Panc1 (cell line): ENCODE data around the gene MYO3B. TPM values are rescaled to one million over a fixed set of nuclear protein-coding genes. Genes with fewer than 3 reads are reported as not detected.

Experiments
- ATAC-seq: fragments of 200-7000 bp; cut with Tn5 transposase; 2 replicates; pipeline ENCODE4 v1.9.1; 2020; ENCODE audit warnings: mild to moderate bottlenecking, moderate library complexity
- BruUV-seq: library from RNA; stranded (reverse); fragments of 400-500 nt; replicated peaks from 2 replicates; lab custom pipeline; 2021; lab: Mats Ljungman, UMichigan
- CTCF ChIA-PET: fragments of 300-600 bp; sonication (Branson Sonifier 250); formaldehyde crosslinking; loops from one replicate; lab custom pipeline; 2022; ENCODE audit warnings: antibody characterized with exemption; lab: Charles Lee
- POLR2A ChIA-PET: fragments of 300-600 bp; sonication (Branson Sonifier 250); formaldehyde crosslinking; loops from one replicate; lab custom pipeline; 2022; ENCODE audit warnings: antibody characterized with exemption; lab: Charles Lee
- DNase-seq: peaks from one replicate; pipeline ENCODE4 v3.0.0-alpha.2; 2010; ENCODE audit warnings: low read depth, low spot score
- H3K27ac ChIP-seq: 2 replicates; pipeline ENCODE4 v1.5.1; 2011; ENCODE audit warnings: mild to moderate bottlenecking, low read length, inconsistent platforms
- H3K27me3 ChIP-seq: fragments of 200-500 bp; sonication (Bioruptor generic); 2 replicates; pipeline ENCODE4 v1.6.0; 2014; ENCODE audit warnings: low read length, inconsistent platforms; ENCODE audit not compliant: control insufficient read depth, insufficient read depth
- H3K36me3 ChIP-seq: fragments of 200-500 bp; sonication (Bioruptor generic); 2 replicates; pipeline ENCODE4 v1.5.1; 2014; ENCODE audit warnings: inconsistent platforms, mild to moderate bottlenecking, low read length, moderate library complexity; ENCODE audit not compliant: control insufficient read depth, insufficient read depth
- H3K4me1 ChIP-seq: 2 replicates; pipeline ENCODE4 v1.5.1; 2011; ENCODE audit warnings: inconsistent platforms, mild to moderate bottlenecking, low read length, moderate library complexity; ENCODE audit not compliant: control insufficient read depth, insufficient read depth
- H3K4me3 ChIP-seq, 2 experiments: 2 replicates each; pipeline ENCODE4 v1.5.1; 2011 to 2012; ENCODE audit warnings: low read depth in 2 of 2, low read length in 2 of 2, mild to moderate bottlenecking in 2 of 2, inconsistent platforms in 1 of 2, moderate library complexity in 1 of 2
- H3K9me3 ChIP-seq: fragments of 200-500 bp; sonication (Bioruptor generic); 2 replicates; pipeline ENCODE4 v1.5.1; 2014; ENCODE audit warnings: low read depth, mild to moderate bottlenecking, inconsistent platforms, low read length, moderate library complexity; ENCODE audit not compliant: control insufficient read depth, insufficient read depth
- CTCF ChIP-seq: fragments of 450-650 bp; IDR thresholded peaks from 2 replicates; pipeline ENCODE4 v1.5.1; 2017; ENCODE audit warnings: mild to moderate bottlenecking
- POLR2AphosphoS5 ChIP-seq: IDR thresholded peaks from 2 replicates; pipeline ENCODE4 v1.6.1; 2012; ENCODE audit warnings: mild to moderate bottlenecking, low read depth, low read length, moderate library complexity
- REST ChIP-seq, 2 experiments: IDR thresholded peaks; 2 replicates each; pipeline ENCODE4 v1.6.1; 2011 to 2012; ENCODE audit warnings: low read depth in 2 of 2, control low read depth in 1 of 2, low read length in 1 of 2, mild to moderate bottlenecking in 1 of 2, moderate library complexity in 1 of 2; ENCODE audit not compliant: insufficient read depth in 1 of 2
- SIN3A ChIP-seq: IDR thresholded peaks from 2 replicates; pipeline ENCODE4 v1.6.1; 2012; ENCODE audit warnings: low read depth, mild to moderate bottlenecking, low read length, moderate library complexity, borderline replicate concordance; ENCODE audit not compliant: insufficient read depth
- TCF7L2 ChIP-seq: IDR thresholded peaks from 2 replicates; pipeline ENCODE4 v1.6.1; 2011; ENCODE audit warnings: mild to moderate bottlenecking, low read depth, low read length, inconsistent platforms
- in situ Hi-C: cut with HindIII; loops from 2 replicates; pipeline ENCODE4 v1.10.0; 2016; ENCODE audit warnings: low sequenced_read_pairs, low pct_unique_long_range_greater_than_20kb
- intact Hi-C: fragments of 100-400 bp; cut with micrococcal nuclease; formaldehyde crosslinking; loops from one replicate; pipeline ENCODE4 v1.10.0; 2022; ENCODE audit not compliant: unreplicated experiment
- total RNA-seq: library from RNA; stranded (reverse); gene quantifications from one replicate; pipeline ENCODE4 v1.2.1, GENCODE V29; 2021; ENCODE audit not compliant: unreplicated experiment

The MYO3B gene
- total RNA-seq, 1 experiment from 2014 or later = 0.05 TPM

DNA sequence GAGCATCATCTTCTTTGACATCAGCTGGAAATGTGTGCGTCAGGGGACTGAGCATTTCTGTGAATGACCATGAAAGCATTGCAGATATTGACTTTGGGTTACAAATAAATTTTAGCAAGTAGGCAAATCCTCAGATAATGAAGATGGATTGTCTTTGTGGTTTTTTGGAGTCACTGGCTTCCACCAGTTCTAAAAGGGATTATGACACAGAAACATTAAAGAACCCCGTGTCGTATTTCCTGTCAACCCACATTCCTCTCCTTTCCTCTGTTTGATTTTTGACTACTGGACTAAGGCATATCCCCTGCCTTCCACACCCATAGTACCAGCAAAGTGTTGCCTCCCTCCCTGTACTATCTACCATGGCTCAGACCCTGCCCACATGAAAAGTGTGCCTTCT, 268.1 kb downstream of the MYO3B start:
- BruUV-seq = no TSS peak
- POLR2A ChIA-PET = no interaction called here
- ATAC-seq (no peak), DNase-seq (no peak)
- intact Hi-C loops (no loop called here), in situ Hi-C loops (no loop called here)
- Histone ChIP-seq H3K4me1 (no peaks in the 10 kb centered on the region), H3K4me3 (no peak overlapping the region), H3K9me3 (no peaks in the 10 kb centered on the region), H3K27me3 (no peaks in the 10 kb centered on the region; the same call in 1 of the 2 replicates), H3K27ac (no peak overlapping the region), H3K36me3 (no peaks in the 10 kb centered on the region)
- CTCF ChIA-PET = no interaction called here
- TF ChIP-seq TCF7L2 = no peak
- no peak for TF ChIP-seq POLR2AphosphoS5
- TF ChIP-seq REST (IDR thresholded peaks at IDR 0.05; ENCODE audit: insufficient read depth in 1 of 2, low read depth in 2 of 2, low read length in 1 of 2) = no peak
- no peak for TF ChIP-seq CTCF
- TF ChIP-seq SIN3A = no peak

GRCh38 chr2:170449034-170449433, 271.1 kb downstream of the MYO3B start:
- DNase-seq (no peak), ATAC-seq (no peak)
- no peak for TF ChIP-seq POLR2AphosphoS5
- Histone ChIP-seq H3K27ac (no peak overlapping the region), H3K4me1 (no peaks in the 10 kb centered on the region), H3K36me3 (no peaks in the 10 kb centered on the region), H3K4me3 (no peak overlapping the region), H3K9me3 (no peaks in the 10 kb centered on the region), H3K27me3 (no peaks in the 10 kb centered on the region; the same call in 1 of the 2 replicates)
- no TSS peak for BruUV-seq
- intact Hi-C loops (no loop called here), in situ Hi-C loops (no loop called here)
- ChIA-PET POLR2A (interaction anchor here (0.7 kb wide), 1 partner anchor 279 kb away, joined by 3 read pairs; no protein-coding TSS in a partner anchor), CTCF (no interaction called here)

- POLR2A ChIA-PET = no interaction called here
- no TSS peak for BruUV-seq
- in situ Hi-C loops (no loop called here), intact Hi-C loops (no loop called here)
- H3K4me1 ChIP-seq = no peaks in the 10 kb centered on the region
- H3K27ac ChIP-seq = no peak overlapping the region
- no peak for TF ChIP-seq SIN3A
- no peak for TF ChIP-seq POLR2AphosphoS5
- no peak for TF ChIP-seq CTCF
- no peak for TF ChIP-seq TCF7L2
- TF ChIP-seq REST (IDR thresholded peaks at IDR 0.05; ENCODE audit: insufficient read depth in 1 of 2, low read depth in 2 of 2, low read length in 1 of 2) = no peak
- ATAC-seq (no peak), DNase-seq (no peak)
- H3K4me3 ChIP-seq = no peak overlapping the region
- CTCF ChIA-PET = interaction anchor here (0.6 kb wide), 2 partner anchors 29 to 94 kb away, joined by 3 to 4 read pairs; no protein-coding TSS in a partner anchor
- H3K27me3 ChIP-seq = no peaks in the 10 kb centered on the region; the same call in 1 of the 2 replicates
- H3K36me3 ChIP-seq = no peaks in the 10 kb centered on the region
- no peaks in the 10 kb centered on the region for H3K9me3 ChIP-seq
These were observed 276.8 kb downstream of the MYO3B start for GRCh38 chr2:170454471-170455372.
